ENCODE data around the gene TLR4. TPM values are rescaled to one million over a fixed set of nuclear protein-coding genes. Genes with fewer than 3 reads are reported as not detected.

TLR4 gene
- total RNA-seq, 1 experiment from 2014 or later, result 0.07 TPM

- Histone ChIP-seq H3K23me2 (ENCODE audit: insufficient read length, low read depth, low read length, poor library complexity, severe bottlenecking) (no peaks in the 10 kb centered on the region), H2AK5ac (ENCODE audit: insufficient read length, low read length) (no peak overlapping the region), H3K4me1 (ENCODE audit: insufficient read depth, low read length) (no peaks in the 10 kb centered on the region), H2BK12ac (ENCODE audit: insufficient read length, low read depth, low read length) (no peak overlapping the region), H3K18ac (ENCODE audit: insufficient read length, low read depth, low read length) (no peak overlapping the region), H2BK20ac (ENCODE audit: low read depth, low read length, poor library complexity, severe bottlenecking) (no peak overlapping the region), H2BK5ac (ENCODE audit: insufficient read length, low read length) (no peak overlapping the region), H4K91ac (ENCODE audit: insufficient read length, low read depth, low read length) (no peak overlapping the region), H3K27me3 (ENCODE audit: insufficient read depth, low read length) (no peaks in the 10 kb centered on the region), H4K20me1 (ENCODE audit: control insufficient read depth, insufficient read depth, insufficient read length) (no peaks in the 10 kb centered on the region), H2BK120ac (ENCODE audit: low read depth, low read length, poor library complexity, severe bottlenecking) (no peak overlapping the region), H4K5ac (ENCODE audit: insufficient read length, low read depth, low read length) (no peak overlapping the region), H4K8ac (replicated peaks; ENCODE audit: insufficient read length, low read depth, low read length) (no peak overlapping the region), H3K79me2 (ENCODE audit: insufficient read depth, low read length) (no peaks in the 10 kb centered on the region), H2AFZ (ENCODE audit: low read length) (no peak overlapping the region), H3K23ac (ENCODE audit: insufficient read length, low read depth, low read length) (no peak overlapping the region), H3K4ac (ENCODE audit: low read depth, low read length) (no peak overlapping the region), H3K79me1 (ENCODE audit: insufficient read depth, low read depth, low read length, poor library complexity, severe bottlenecking) (no peaks in the 10 kb centered on the region), H2BK15ac (ENCODE audit: low read depth, low read length) (no peak overlapping the region), H3K14ac (ENCODE audit: insufficient read depth, low read length) (no peak overlapping the region), H3K27ac (ENCODE audit: insufficient read length, low read depth, low read length) (no peak overlapping the region), H3K9me3 (ENCODE audit: control insufficient read depth, low read depth, low read length) (no peaks in the 10 kb centered on the region), H3T11ph (ENCODE audit: low read length) (no peak overlapping the region), H3K56ac (ENCODE audit: insufficient read length, low read depth, low read length) (no peak overlapping the region), H3K9ac (ENCODE audit: extremely low read depth, insufficient read length, low read length) (no peak overlapping the region), H3K4me2 (ENCODE audit: insufficient read depth, insufficient read length, low read length) (no peak overlapping the region)
- no CpG with 5 or more reads among the region's 3 CpGs for WGBS (ENCODE audit: extremely low coverage, insufficient read length, low lambda C conversion rate)
- peaks cover under 1 to 7% (median under 1%) of the 10 kb centered on the region in 3 experiments; a peak in 5 of 7 replicates for H3K36me3 Mint-ChIP-seq (ENCODE audit: insufficient read depth in 1 of 3, low read depth in 3 of 3)
- H3K4me1 Mint-ChIP-seq, result peaks cover 18 to 20% of the 10 kb centered on the region in 2 experiments
- peaks cover under 1 to 6% of the 10 kb centered on the region in 2 experiments for H3K9me3 Mint-ChIP-seq
- no peak for TF ChIP-seq CTCF (conservative IDR thresholded peaks at IDR 0.05)
- H3K4me3 Mint-ChIP-seq, result no peak overlapping the region
- H3K27ac Mint-ChIP-seq, result no peak overlapping the region
- H3K27me3 Mint-ChIP-seq (ENCODE audit: low read depth), result no peaks in the 10 kb centered on the region; the same call in 1 of the 2 replicates
- no peak for DNase-seq
These were observed 21.1 kb upstream of the TLR4 start for GRCh38 chr9:117682955-117683710.
